Mesothelial cell of epicardium (in vitro differentiated cells): ENCODE measurements around the gene MAN1A1. TPM values are rescaled to one million over a fixed set of nuclear protein-coding genes. Genes with fewer than 3 reads are reported as not detected.

Experiments used
- DNase-seq, 2 experiments: peaks; one replicate each; pipeline ENCODE4 v3.0.0; 2021; ENCODE audit warnings: low spot score in 2 of 2; ENCODE audit not compliant: unreplicated experiment in 2 of 2
- H3K27ac Mint-ChIP-seq: 2 replicates; pipeline ENCODE4 v1.8.0; 2021; ENCODE audit warnings: mixed read lengths
- H3K27me3 Mint-ChIP-seq: 2 replicates; pipeline ENCODE4 v1.8.0; 2021; ENCODE audit warnings: low read depth, mixed read lengths
- H3K36me3 Mint-ChIP-seq: 2 replicates; pipeline ENCODE4 v1.8.0; 2021; ENCODE audit warnings: mixed read lengths
- H3K4me1 Mint-ChIP-seq: 2 replicates; pipeline ENCODE4 v1.8.0; 2021; ENCODE audit warnings: mixed read lengths
- H3K4me3 Mint-ChIP-seq: 2 replicates; pipeline ENCODE4 v1.8.0; 2021; ENCODE audit warnings: mild to moderate bottlenecking, moderate library complexity, mixed read lengths
- H3K9me3 Mint-ChIP-seq: 2 replicates; pipeline ENCODE4 v1.8.0; 2021; ENCODE audit warnings: mixed read lengths
- CTCF ChIP-seq: fragments of 200-600 bp; sonication (generic); IDR thresholded peaks from one replicate; pipeline ENCODE4 v1.5.0; 2021; ENCODE audit warnings: antibody characterized with exemption; ENCODE audit not compliant: unreplicated experiment
- total RNA-seq: library from RNA; stranded (reverse); gene quantifications from 3 replicates; pipeline ENCODE4 v1.2.1, GENCODE V29; 2021

Gene MAN1A1
- total RNA-seq, 1 donor from 2014 or later, result 51.1 TPM

GRCh38 chr6:119313937-119314884, 35.4 kb downstream of the MAN1A1 start:
- H3K4me1 Mint-ChIP-seq, result peaks cover 44% of the 10 kb centered on the region
- no peak for DNase-seq
- H3K27me3 Mint-ChIP-seq, result no peaks in the 10 kb centered on the region
- no peak for TF ChIP-seq CTCF
- peaks cover 8% of the 10 kb centered on the region for H3K36me3 Mint-ChIP-seq
- H3K27ac Mint-ChIP-seq, result peak overlapping the region; percentile 85
- no peaks in the 10 kb centered on the region for H3K9me3 Mint-ChIP-seq
- H3K4me3 Mint-ChIP-seq, result no peak overlapping the region

- Mint-ChIP-seq H3K4me1 (peaks cover 51% of the 10 kb centered on the region), H3K27ac (peak overlapping the region; percentile 34), H3K36me3 (peaks cover 4% of the 10 kb centered on the region), H3K9me3 (no peaks in the 10 kb centered on the region), H3K27me3 (no peaks in the 10 kb centered on the region), H3K4me3 (no peak overlapping the region)
- DNase-seq, result no peak
- no peak for TF ChIP-seq CTCF
These were observed 36.7 kb downstream of the MAN1A1 start for GRCh38 chr6:119312875-119313338.

- Mint-ChIP-seq H3K27me3 (no peaks in the 10 kb centered on the region), H3K4me1 (peaks cover 56% of the 10 kb centered on the region), H3K9me3 (no peaks in the 10 kb centered on the region), H3K36me3 (peaks cover 3% of the 10 kb centered on the region), H3K4me3 (no peak overlapping the region), H3K27ac (peak overlapping the region; percentile 43)
- no peak for DNase-seq
- TF ChIP-seq CTCF, result no peak
These were observed 37.1 kb downstream of the MAN1A1 start for GRCh38 chr6:119312441-119312840.

- H3K27me3 Mint-ChIP-seq, result no peaks in the 10 kb centered on the region
- H3K4me3 Mint-ChIP-seq, result no peak overlapping the region
- H3K36me3 Mint-ChIP-seq, result no peaks in the 10 kb centered on the region
- TF ChIP-seq CTCF, result no peak
- H3K27ac Mint-ChIP-seq, result peak overlapping the region; percentile 43
- no peaks in the 10 kb centered on the region for H3K9me3 Mint-ChIP-seq
- H3K4me1 Mint-ChIP-seq, result peaks cover 63% of the 10 kb centered on the region
- DNase-seq, result no peak
These were observed 37.9 kb downstream of the MAN1A1 start for GRCh38 chr6:119311514-119312142.

- peaks cover 68% of the 10 kb centered on the region for H3K4me1 Mint-ChIP-seq
- peaks cover 1% of the 10 kb centered on the region for H3K36me3 Mint-ChIP-seq
- H3K9me3 Mint-ChIP-seq, result no peaks in the 10 kb centered on the region
- peak overlapping the region; percentile 12 for H3K27ac Mint-ChIP-seq
- TF ChIP-seq CTCF, result no peak
- no peak overlapping the region for H3K4me3 Mint-ChIP-seq
- H3K27me3 Mint-ChIP-seq, result no peaks in the 10 kb centered on the region
- no peak for DNase-seq
These were observed 39.0 kb downstream of the MAN1A1 start for GRCh38 chr6:119310486-119311036.
